ENCODE data around the gene MCC.

The MCC gene

DNA sequence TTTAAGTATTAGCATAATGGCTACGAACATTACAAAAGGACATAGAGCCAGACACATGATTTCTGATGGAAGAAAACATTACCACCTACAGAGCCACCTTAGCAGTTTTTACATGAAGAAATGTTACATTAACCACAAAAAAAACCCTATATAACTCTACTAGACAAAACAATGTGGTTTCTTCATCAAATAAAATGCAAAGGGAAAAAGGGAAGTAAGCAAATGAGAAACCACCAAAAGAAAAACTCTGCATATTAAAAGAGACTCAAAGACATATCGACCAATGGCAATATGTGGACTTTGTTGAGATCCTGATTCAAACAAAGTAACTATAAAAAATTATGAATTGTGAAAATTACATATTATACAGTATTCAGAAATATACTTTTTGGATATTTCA, 186.1 kb downstream of the MCC start:
- DNase-seq = no peak

DNA sequence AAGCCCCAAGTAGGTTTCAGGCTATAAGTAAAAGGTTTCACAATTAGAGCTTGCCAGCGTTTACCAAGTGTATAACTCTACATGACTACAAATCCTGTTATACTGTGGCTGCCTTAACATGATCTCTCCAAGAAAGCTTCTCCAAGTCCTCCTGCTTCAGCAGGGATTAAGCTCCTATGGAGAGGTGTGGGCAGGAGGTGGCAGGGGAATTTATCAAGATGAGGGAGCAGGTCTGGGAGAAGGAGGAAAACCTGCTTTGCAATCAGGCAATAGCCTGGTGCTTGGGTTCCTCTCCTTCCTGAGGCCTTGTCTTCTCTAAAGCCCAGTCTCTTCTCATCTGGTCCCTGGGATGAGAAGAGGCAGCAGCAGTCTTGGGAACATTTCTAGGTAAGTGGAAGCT, 188.7 kb downstream of the MCC start:
- no peak for DNase-seq

DNA sequence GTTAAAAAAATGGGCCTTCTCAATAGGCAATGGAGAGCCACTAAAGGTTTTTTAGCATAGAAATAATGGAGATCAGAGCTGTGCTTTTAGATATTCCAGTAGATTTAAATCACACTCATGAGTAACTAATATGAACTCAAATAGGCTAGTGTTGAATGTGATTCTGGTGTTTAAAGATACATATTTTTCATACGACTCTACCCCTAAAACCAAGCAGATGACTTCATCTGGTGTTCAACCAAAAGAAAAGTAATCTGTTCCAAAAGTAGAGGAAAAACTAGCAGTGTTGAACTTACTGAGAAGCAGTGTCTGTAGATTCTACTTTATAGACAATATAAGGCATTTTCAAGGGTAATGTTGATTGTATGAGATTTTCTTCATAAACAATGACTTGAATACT, 191.6 kb downstream of the MCC start:
- no peak for DNase-seq

DNA sequence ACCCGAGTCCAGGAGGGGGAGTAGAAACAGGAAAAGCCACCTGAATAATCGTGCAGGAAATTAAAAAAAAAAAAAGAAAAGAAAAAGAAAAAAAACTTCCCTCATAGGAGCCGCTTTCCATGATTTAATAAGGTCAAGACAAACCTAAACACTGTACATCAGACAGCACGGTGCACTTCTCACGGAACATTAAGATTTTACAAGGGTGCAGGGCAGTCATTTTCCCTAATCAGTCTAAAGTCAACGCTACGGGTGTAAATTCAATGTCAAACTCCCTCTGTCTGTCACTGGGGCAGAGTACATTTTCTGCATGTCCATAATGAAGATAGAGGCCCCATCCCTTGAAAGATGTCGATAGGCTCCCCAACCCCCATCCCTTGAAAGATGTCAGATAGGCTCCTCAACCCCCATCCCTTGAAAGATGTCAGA, 193.1 kb downstream of the MCC start:
- no peak for DNase-seq

GRCh38 chr5:113294311-113295110, 193.7 kb downstream of the MCC start:
- DNase-seq = peak; percentile 48

DNA sequence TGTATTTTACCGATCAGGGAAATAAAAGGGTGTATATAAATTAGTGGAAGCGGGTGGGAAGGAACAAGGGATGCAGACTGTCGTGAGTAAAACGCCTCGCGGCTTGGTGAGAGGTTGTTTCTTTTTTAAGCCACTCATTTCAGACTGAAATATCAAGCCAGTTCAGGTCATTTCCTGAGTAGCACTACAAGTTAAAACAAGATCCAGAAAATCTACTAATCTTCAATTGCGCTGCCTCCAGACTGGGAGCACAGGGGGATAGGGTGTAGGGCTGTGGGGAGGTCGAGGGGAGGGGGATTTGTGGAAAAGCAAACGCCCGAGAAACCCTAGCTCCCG, 194.3 kb downstream of the MCC start:
- no peak for DNase-seq

DNA sequence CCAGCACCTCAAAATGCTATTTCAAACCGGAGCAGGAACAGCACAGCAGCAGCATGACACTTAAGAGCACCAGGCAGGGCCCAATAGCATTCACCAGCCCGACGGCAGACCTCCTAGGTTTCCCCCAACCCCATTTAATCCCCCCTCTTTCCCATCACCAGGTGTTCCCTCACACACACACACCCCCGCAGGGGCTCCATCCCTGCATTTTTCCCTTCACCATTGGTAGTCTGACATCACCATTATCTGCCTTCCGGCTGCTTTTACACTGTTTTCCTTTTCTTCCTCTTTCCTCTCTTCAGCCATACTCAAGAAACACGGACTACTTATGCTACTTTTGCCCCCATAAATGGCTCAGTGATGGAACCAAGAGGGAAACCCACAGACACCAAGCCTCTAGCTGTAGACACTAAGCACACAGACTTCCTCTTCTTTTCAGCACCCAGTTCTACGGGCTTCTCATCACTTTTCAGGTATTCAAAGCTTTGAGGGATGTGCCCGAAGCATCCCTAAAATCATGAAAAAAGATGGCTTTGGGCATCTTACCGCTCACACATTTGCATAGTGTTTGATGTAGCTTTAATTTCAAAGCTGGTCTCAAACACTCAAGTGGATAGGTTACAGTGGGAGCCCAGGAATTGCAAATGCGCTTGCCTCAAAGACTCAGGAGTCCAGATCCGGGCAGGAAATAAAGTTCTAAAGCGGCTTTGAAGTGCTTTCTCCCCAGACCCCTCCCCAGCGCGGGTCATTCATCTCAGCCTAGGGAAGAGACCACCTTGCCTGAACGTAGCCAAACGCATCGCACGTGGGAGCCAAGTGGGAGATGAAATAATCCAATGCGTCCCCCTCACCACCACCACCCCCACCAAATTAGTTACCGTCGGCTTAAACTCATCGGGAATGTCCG, 194.9 kb downstream of the MCC start:
- no peak for DNase-seq

- no peak for DNase-seq
Measured at GRCh38 chr5:113292462-113292861, 195.8 kb downstream of the MCC start.

DNA sequence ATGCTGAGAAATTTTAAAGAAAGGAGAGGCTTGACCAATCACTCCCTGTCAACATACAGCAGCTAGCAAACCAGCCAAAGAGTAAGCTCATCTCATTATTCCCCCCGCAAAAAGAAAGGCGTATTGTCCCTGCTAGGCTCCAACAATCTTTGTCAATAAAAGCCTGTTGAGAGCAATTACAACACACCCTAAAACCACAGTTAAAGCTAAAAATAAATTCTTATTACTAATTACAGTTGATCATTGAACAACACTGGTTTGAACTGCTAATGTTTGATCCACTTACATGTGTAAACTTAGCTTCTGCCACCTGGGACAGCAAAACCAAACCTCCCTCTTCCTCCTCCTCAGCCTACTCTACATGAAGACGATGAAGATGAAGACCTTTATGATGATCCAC, 204.7 kb downstream of the MCC start:
- no peak for DNase-seq

DNA sequence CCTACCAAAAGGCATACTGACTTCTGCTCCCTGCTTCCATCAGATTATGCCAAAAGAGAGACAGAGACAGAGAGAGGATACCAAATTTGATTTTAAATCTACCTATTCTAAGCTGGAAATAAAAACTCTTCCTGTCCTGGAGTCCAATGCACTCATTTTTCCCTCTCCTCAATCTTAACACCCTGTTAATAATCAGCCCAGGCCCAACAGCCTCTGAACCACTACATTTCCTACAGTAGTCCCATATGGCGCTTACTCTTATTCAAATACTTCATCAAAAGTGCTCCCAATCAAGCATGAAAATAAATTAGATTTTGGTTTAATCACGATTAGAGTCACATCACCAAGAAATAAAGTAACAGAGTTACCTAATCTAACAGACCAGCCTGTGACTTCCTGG, 205.8 kb downstream of the MCC start:
- DNase-seq = no peak

DNA sequence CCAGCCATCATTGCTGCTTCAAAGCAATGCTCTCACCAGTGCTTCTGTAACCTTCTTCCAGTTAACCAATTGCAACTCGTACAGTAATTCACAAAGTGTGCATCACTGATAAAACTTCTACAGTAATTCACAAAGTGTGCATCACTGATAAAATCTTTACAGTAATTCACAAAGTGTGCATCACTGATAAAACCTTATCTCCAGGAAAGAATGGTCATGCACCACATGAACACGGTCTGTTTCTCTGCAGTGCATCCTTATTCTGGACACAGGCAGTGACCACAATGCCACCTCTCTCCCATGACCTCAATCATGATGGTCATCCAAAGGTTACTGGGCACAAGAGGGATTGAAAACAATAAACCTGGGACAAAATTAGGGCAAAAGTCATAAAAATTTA, 207.1 kb downstream of the MCC start:
- no peak for DNase-seq

DNA sequence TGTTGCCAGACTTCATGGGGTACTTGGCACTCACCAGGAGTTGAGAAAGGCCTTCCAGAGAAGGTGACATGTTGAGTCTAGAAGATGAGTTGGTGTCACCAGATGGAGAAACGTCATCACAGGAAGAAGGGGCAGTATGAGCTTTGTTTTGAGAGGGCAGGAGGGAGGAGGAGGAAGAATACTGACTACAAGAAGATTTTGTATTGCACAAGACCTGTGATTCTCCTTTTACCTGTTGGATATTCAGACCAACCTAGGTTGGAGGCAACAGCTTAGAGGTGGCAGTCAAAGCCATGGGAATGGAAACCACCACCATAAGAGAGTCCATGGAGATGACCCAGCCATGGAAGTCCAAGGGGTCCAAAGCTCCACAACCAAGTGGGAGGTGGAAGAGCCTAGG, 207.7 kb downstream of the MCC start:
- no peak for DNase-seq

DNA sequence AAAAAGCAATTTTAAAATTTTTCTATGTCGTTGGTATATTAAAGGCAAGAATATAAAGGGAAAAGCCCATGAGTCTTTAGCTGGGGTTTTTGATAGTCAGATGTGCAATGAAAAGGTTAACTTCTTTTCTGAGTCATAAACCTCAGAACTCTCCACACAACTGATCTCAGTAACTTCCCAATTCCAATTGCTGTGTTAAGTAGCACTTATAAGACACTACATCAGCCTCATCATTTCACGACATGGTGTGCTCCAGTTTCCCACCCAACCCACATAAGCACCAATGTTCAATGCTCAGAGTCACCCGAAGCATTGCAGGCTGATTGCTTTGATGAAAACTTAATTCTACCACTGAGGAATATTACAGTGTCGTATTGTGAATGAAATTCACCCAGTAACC, 209.3 kb downstream of the MCC start:
- no peak for DNase-seq

DNA sequence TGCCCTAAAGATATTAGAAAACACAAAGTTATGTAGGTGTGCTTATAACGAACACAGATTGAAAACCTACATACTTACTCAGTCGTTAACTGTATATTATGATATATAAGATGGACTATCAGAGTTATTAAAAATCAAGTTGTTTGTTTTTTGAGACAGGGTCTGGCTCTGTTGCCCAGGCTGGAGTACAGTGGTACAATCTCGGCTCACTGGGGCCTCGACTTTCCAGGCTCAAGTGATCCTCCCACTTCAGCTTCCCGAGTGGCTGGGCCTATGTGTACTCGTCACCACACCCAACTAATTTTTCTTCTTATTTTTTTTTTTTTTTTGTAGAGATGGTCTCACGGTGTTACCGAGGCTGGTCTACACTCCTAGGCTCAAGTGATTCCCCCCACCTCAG, 211.8 kb downstream of the MCC start:
- no peak for DNase-seq

GRCh38 chr5:113276001-113276400, 212.3 kb downstream of the MCC start:
- no peak for DNase-seq

- DNase-seq = no peak
Measured at GRCh38 chr5:113274836-113275414, 213.3 kb downstream of the MCC start.

DNA sequence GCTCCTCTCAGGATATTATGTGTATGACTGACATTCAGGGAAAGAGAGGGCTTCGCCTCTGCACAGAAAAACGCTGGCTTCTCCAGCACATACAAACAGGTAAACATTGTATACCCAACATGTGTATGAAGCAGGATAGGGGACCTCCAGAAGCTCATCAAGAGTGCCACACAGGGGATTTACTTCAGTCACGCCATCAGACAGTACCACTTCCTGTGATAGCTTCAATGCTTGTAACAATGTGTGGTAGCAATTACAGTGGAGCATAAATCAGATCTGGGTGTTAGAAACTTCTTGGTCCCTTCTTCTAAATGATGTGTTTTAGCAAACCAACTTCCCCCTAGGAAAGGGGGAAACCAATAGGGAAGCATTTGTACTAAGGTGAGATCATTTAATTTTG, 214.3 kb downstream of the MCC start:
- DNase-seq = no peak

DNA sequence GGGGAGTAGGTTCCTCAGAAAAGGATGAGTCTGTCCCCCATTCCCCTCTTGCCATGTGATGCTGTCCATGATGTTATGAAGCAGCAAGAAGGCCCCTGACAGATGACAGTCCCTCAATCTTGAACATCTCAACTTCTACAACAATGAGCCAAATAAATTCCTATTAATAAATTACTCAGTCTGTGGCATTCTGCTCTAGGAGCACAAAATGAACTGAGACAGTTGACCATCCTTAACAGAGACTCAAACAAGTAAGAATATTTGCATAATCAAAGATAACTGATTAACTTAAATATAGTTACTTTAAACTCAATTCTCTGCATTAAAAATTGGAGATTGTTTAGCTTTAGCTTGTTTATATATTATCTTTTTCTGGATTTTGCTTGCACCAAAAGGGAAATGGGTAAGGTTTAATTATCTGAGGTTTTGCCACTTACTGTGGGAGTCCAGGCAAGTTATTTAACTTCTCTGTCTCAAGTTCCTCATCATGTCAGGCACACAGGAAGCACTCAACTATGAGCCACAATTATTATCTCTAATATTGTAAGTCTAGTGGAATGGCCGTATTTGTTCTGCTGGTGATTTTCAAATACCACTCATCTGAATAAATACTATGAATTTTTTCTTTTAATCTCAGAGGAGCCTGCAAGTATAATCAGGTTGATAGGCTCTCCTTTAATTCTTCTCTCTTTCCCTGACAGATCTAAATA, 216.4 kb downstream of the MCC start:
- DNase-seq = no peak

GRCh38 chr5:113271015-113271414, 217.2 kb downstream of the MCC start:
- DNase-seq = no peak

DNA sequence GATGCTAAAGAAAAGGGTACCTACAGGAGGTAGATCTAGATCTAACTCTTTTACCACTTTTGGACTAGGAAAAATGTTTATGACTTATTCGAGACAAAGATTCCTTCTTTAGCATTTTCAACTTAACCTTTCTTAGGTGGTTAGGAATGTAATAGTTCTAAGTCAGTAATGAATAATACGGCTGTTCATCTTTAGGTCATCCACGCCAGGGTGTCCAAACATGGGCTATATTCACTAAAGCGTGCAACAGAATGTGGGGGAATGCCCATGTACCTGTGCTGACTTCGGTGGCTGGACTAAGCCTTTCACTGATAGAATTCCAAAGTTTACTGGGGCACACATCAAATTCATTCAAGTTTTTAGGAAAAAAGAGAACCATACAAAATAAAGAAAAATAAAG, 218.2 kb downstream of the MCC start:
- no peak for DNase-seq

GRCh38 chr5:113269023-113269997, 218.9 kb downstream of the MCC start:
- no peak for DNase-seq

GRCh38 chr5:113268232-113268631, 220.0 kb downstream of the MCC start:
- DNase-seq = no peak
